WTC11 (cell line): Measurements from ENCODE around the gene PXYLP1. TPM values are rescaled to one million over a fixed set of nuclear protein-coding genes. Genes with fewer than 3 reads are reported as not detected.

ENCODE experiments used
- ATAC-seq: fragments of 200-7000 bp; cut with Tn5 transposase; 2 replicates; pipeline ENCODE4 v1.10.0; 2021; ENCODE audit warnings: mild to moderate bottlenecking, moderate library complexity
- CTCF ChIA-PET: fragments of 300-600 bp; sonication (Branson Sonifier 250); formaldehyde crosslinking; loops from one replicate; lab custom pipeline; 2021; ENCODE audit warnings: antibody characterized with exemption; lab: Charles Lee
- POLR2A ChIA-PET: fragments of 350-600 bp; sonication (Branson Sonifier 250); formaldehyde crosslinking; loops from one replicate; lab custom pipeline; 2021; ENCODE audit warnings: antibody characterized with exemption; lab: Charles Lee
- DNase-seq: peaks from one replicate; pipeline ENCODE4 v3.0.0; 2021; ENCODE audit warnings: low spot score
- H3K27ac Mint-ChIP-seq: 2 replicates; pipeline ENCODE4 v1.8.0; 2021; ENCODE audit warnings: mixed read lengths
- H3K27me3 Mint-ChIP-seq: 2 replicates; pipeline ENCODE4 v1.8.0; 2021; ENCODE audit warnings: low read depth, mild to moderate bottlenecking, moderate library complexity, mixed read lengths
- H3K36me3 Mint-ChIP-seq: 2 replicates; pipeline ENCODE4 v1.8.0; 2021; ENCODE audit warnings: mixed read lengths
- H3K4me1 Mint-ChIP-seq: 2 replicates; pipeline ENCODE4 v1.8.0; 2022; ENCODE audit warnings: mixed read lengths
- H3K4me3 Mint-ChIP-seq: 2 replicates; pipeline ENCODE4 v1.8.0; 2021; ENCODE audit warnings: mild to moderate bottlenecking, moderate library complexity, mixed read lengths
- H3K9me3 Mint-ChIP-seq: 2 replicates; pipeline ENCODE4 v1.8.0; 2021; ENCODE audit warnings: mixed read lengths
- AR ChIP-seq: fragments of 250-450 bp; sonication (Bioruptor Pico); IDR thresholded peaks from 2 replicates; pipeline ENCODE4 v1.9.0; 2021; ENCODE audit warnings: mild to moderate bottlenecking
- ERG ChIP-seq: fragments of 250-450 bp; sonication (Bioruptor Pico); IDR thresholded peaks from 2 replicates; pipeline ENCODE4 v1.8.0; 2021; ENCODE audit warnings: mild to moderate bottlenecking
- IRF1 ChIP-seq: sonication (generic); formaldehyde crosslinking; IDR thresholded peaks from 2 replicates; pipeline ENCODE4 v1.8.0; 2023; ENCODE audit warnings: missing genetic modification reagents
- JAZF1 ChIP-seq: fragments of 250-450 bp; sonication (Bioruptor Pico); IDR thresholded peaks from 2 replicates; pipeline ENCODE4 v1.9.0; 2021; ENCODE audit warnings: moderate library complexity, mild to moderate bottlenecking, inconsistent platforms
- MLX ChIP-seq: sonication (generic); formaldehyde crosslinking; IDR thresholded peaks from 2 replicates; pipeline ENCODE4 v1.8.1; 2023; ENCODE audit warnings: mild to moderate bottlenecking, missing genetic modification reagents, moderate library complexity
- OVOL2 ChIP-seq: fragments of 250-450 bp; sonication (Bioruptor Pico); IDR thresholded peaks from 2 replicates; pipeline ENCODE4 v1.9.0; 2021; ENCODE audit warnings: mild to moderate bottlenecking, borderline replicate concordance
- SMAD3 ChIP-seq: sonication (generic); formaldehyde crosslinking; IDR thresholded peaks from 2 replicates; pipeline ENCODE4 v1.8.0; 2022; ENCODE audit warnings: missing genetic modification reagents, mild to moderate bottlenecking, borderline replicate concordance
- TCF7 ChIP-seq: sonication (generic); formaldehyde crosslinking; IDR thresholded peaks from 2 replicates; pipeline ENCODE4 v1.8.0; 2022; ENCODE audit warnings: mild to moderate bottlenecking, low read depth, missing genetic modification reagents, moderate library complexity
- ZNF317 ChIP-seq: sonication (generic); formaldehyde crosslinking; IDR thresholded peaks from 2 replicates; pipeline ENCODE4 v1.8.1; 2023; ENCODE audit warnings: low read depth, mild to moderate bottlenecking, moderate library complexity, missing genetic modification reagents, borderline replicate concordance
- total RNA-seq: library from RNA; stranded (reverse); gene quantifications from 3 replicates; pipeline ENCODE4 v1.2.3, GENCODE V29; 2021
- TF ChIP-seq, protein P1 (sequence below): sonication (generic); formaldehyde crosslinking; IDR thresholded peaks from 2 replicates; pipeline ENCODE4 v1.8.1; 2023; ENCODE audit warnings: mild to moderate bottlenecking, missing genetic modification reagents, moderate library complexity
- TF ChIP-seq, protein P2 (sequence below): sonication (generic); formaldehyde crosslinking; conservative IDR thresholded peaks from 2 replicates; pipeline ENCODE4 v1.8.1; 2022; ENCODE audit warnings: mild to moderate bottlenecking, missing genetic modification reagents
- TF ChIP-seq, protein P3 (sequence below): sonication (generic); formaldehyde crosslinking; IDR thresholded peaks from 2 replicates; pipeline ENCODE4 v1.8.0; 2022; ENCODE audit warnings: missing genetic modification reagents

Gene PXYLP1
- total RNA-seq, 1 experiment from 2014 or later: 20.1 TPM

DNA sequence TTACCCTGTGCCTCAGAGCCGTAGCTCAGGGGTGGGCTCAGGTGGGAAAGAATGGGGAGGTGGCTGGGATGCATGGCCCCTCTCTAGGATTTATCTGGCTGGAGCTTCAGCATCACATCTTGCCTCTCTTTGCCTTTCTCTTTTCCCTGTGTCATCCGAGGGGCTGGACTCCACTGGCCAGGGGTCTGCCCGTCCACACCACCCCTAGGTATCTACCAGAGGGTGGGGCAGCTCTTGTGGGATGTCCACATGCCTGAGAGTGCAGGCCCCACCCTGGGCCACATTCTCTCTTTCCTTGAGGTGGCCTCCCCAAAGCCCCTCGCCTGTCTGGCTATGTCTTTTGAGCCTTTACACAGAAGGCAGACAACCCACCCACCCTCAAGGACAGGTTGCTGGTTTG, 37.2 kb downstream of the PXYLP1 start (continued):
- TF ChIP-seq, protein P1, sequence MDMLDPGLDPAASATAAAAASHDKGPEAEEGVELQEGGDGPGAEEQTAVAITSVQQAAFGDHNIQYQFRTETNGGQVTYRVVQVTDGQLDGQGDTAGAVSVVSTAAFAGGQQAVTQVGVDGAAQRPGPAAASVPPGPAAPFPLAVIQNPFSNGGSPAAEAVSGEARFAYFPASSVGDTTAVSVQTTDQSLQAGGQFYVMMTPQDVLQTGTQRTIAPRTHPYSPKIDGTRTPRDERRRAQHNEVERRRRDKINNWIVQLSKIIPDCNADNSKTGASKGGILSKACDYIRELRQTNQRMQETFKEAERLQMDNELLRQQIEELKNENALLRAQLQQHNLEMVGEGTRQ (CRISPR knock-in tag): no peak
- no peak for TF ChIP-seq MLX (CRISPR knock-in tag)

DNA sequence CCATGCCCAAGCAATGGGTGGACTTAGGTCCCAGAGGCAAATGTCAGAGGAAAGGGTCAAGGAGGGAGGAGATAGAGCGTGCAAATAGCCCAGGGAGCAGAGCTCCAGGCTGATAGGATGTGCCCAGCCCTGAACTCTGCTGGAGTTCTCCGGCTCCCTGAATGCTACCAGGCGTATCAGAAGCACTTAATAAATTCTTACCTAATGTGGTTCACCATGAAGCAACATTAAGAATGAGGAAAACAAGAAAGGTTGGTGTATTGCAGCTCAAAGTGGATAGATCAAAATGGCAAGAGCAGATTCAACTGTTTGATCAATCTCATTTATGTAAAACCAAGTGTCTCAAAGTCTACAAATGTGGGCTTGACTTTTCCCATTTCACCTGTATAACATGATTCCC, 38.3 kb downstream of the PXYLP1 start:
- no peak for ATAC-seq
- TF ChIP-seq SMAD3: no peak
- TF ChIP-seq TCF7 (CRISPR knock-in tag): no peak
- TF ChIP-seq ZNF317 (CRISPR knock-in tag): no peak
- TF ChIP-seq, protein P2, sequence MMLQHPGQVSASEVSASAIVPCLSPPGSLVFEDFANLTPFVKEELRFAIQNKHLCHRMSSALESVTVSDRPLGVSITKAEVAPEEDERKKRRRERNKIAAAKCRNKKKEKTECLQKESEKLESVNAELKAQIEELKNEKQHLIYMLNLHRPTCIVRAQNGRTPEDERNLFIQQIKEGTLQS (CRISPR knock-in tag): no peak
- no peak for TF ChIP-seq JAZF1 (CRISPR knock-in tag)
- TF ChIP-seq OVOL2 (CRISPR knock-in tag): no peak
- TF ChIP-seq IRF1: no peak
- no peak for TF ChIP-seq AR (CRISPR knock-in tag)
- TF ChIP-seq ERG (CRISPR knock-in tag): no peak
- TF ChIP-seq, protein P3, sequence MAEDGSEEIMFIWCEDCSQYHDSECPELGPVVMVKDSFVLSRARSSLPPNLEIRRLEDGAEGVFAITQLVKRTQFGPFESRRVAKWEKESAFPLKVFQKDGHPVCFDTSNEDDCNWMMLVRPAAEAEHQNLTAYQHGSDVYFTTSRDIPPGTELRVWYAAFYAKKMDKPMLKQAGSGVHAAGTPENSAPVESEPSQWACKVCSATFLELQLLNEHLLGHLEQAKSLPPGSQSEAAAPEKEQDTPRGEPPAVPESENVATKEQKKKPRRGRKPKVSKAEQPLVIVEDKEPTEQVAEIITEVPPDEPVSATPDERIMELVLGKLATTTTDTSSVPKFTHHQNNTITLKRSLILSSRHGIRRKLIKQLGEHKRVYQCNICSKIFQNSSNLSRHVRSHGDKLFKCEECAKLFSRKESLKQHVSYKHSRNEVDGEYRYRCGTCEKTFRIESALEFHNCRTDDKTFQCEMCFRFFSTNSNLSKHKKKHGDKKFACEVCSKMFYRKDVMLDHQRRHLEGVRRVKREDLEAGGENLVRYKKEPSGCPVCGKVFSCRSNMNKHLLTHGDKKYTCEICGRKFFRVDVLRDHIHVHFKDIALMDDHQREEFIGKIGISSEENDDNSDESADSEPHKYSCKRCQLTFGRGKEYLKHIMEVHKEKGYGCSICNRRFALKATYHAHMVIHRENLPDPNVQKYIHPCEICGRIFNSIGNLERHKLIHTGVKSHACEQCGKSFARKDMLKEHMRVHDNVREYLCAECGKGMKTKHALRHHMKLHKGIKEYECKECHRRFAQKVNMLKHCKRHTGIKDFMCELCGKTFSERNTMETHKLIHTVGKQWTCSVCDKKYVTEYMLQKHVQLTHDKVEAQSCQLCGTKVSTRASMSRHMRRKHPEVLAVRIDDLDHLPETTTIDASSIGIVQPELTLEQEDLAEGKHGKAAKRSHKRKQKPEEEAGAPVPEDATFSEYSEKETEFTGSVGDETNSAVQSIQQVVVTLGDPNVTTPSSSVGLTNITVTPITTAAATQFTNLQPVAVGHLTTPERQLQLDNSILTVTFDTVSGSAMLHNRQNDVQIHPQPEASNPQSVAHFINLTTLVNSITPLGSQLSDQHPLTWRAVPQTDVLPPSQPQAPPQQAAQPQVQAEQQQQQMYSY (CRISPR knock-in tag): no peak
- TF ChIP-seq, all 79 proteins: peak for 0
- Mint-ChIP-seq H3K9me3 (no peaks in the 10 kb centered on the region), H3K27ac (no peak overlapping the region), H3K36me3 (peaks cover 2% of the 10 kb centered on the region; the same call in 1 of the 2 replicates), H3K27me3 (no peaks in the 10 kb centered on the region), H3K4me3 (no peak overlapping the region), H3K4me1 (0 out of 2 replicates have a peak, but pooled peaks cover 6% of the 10 kb centered on the region)
- CTCF ChIA-PET: interaction anchor here (1.1 to 1.9 kb wide), 2 partner anchors 9 to 38 kb away, joined by 3 to 4 read pairs; partner anchors contain the start of gene PXYLP1
- POLR2A ChIA-PET: no interaction called here
- no peak for DNase-seq
